HS-5 (cell line): Measurements from ENCODE around the gene MAGED2.
"Not testable (repeated sequence)": the region's sequence is repeated elsewhere in the genome, so short reads cannot be mapped to it uniquely, and the experiment has no call there.

ENCODE experiments used
- DNase-seq: peaks from one replicate; pipeline ENCODE4 v3.0.0-alpha.2; 2012; ENCODE audit warnings: low read depth

Gene MAGED2, protein sequence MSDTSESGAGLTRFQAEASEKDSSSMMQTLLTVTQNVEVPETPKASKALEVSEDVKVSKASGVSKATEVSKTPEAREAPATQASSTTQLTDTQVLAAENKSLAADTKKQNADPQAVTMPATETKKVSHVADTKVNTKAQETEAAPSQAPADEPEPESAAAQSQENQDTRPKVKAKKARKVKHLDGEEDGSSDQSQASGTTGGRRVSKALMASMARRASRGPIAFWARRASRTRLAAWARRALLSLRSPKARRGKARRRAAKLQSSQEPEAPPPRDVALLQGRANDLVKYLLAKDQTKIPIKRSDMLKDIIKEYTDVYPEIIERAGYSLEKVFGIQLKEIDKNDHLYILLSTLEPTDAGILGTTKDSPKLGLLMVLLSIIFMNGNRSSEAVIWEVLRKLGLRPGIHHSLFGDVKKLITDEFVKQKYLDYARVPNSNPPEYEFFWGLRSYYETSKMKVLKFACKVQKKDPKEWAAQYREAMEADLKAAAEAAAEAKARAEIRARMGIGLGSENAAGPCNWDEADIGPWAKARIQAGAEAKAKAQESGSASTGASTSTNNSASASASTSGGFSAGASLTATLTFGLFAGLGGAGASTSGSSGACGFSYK

DNA sequence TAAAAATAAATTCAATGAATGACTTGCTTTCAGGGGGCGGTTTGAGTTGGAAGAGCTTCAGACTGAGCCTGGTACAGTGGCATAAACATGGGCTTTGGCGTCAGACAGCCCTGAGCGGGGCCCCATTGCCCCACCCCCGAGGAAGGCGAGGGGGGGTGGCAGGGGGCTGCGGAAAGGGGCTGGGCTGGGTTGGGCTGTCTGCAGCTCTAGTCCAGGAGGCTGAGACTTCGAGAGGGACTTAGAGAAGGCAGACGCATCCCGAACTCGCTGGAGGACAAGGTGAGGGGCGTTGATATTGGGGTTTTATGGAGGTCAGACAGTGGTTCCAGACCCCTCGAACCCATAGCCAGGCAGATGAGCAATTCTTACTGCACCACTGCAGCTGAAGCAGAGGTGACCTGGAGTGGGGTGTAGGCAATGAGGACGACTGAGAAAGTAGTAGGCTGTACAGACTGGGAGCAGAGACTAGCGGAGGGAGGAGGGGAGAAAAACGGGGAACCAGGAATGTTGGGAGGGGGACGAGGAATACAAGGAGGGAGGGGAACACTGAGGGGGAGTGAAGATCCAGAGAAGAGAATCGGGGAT, at the start of gene MAGED2:
TSS of gene MAGED2 (plus strand) at position 222 of the 585 bp plus-strand sequence. CDS start 1,587 bp downstream, outside the sequence.
- no peak for DNase-seq

DNA sequence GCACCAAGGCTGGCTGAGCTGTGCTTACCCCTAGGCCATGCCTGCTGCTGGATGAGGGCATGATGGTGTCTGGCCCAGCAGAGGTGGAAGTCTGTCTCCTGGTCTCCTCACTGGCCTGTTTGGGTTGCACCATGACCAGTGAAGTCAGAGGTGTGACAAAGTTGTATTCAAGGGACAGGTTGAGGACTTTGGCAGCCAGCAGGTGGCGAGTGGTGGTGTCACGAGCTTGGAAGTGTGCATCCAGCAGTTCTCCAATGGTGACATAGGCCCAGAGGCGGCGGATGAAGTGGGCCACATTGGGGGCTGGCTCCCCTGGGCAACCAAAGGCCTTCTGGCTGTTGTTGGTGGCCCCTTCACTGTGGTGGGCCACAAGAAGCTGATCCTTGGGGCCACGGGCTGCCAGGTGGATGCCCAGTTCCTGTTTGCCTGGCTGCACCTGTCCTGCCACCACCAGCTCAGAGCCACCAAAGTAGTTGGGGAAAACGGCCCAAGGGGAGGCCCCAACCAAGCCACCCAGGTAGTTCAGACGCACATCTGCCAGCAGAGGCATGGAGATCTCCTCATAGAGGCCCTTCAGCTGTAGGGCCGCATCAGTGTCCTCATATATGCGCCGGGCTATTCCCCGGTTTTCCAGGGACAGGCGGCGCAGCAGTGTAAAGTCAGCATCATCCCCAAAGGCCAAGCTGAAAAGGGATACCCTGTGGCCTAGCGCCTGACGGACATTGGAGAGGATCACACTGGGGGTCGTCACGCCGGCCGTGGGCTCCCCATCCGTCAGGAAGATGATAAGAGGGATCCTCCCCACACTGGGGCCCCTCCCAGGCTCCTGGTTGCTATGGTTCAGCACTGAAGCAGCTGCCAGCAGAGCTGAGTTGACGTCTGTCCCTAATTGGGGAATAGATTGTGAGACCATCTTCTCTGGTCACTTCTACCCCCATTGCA, 49.2 kb upstream of the MAGED2 start:
- no peak for DNase-seq

DNA sequence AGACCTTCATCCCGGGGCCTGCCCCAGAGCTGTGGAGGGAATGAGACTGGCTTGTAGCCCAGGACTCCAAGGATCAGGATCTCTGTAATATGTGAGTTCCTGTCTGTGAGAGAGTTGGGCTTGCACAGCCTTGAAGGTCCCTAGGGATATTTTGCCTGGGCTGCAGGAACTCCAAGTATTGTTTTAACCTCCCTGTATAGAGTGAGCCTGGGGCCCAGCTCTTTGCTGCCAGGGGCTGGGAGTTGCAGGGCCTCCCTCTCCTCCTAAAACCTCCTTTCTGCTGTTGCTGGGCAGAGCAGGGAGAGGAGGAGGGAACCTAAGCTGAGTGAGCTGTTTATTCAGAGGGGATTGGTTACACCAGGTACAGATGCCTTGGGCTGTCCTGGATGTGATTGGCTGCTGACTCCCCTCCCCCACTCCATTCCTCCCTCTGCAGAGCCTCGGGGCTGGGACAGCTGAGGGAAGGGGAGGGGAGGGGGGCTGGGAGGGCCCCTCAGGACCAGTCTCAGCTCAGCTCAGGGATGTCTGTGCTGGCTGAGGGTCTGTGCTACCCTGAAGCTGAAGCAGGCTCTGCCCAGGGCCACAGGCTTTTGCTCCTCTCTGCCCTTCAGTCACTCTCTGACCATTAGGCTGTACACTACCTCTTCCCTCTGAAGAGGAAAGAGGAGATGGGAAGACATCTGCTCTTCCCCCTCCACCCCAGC, 33.0 kb upstream of the MAGED2 start:
- not testable (repeated sequence) for DNase-seq

DNA sequence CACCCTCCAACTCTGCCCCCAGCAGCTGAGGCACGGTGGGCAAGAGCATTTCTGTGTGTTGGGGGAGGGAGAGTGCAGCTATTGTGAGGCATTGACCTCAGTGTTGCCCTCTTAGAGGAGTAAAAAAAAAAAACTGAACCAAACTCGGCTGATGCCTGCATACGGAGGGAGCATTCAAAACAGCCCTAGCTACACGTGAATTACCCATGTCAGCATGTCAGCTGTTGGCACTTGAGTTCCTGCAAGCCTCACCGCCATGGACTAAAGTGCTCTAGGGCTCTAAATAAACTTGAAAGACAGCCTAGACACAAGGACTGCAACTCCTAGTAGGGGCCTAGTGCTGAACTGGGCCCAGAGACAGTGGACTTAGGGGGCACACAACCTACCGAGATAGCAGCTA, 31.5 kb upstream of the MAGED2 start:
- no peak for DNase-seq

DNA sequence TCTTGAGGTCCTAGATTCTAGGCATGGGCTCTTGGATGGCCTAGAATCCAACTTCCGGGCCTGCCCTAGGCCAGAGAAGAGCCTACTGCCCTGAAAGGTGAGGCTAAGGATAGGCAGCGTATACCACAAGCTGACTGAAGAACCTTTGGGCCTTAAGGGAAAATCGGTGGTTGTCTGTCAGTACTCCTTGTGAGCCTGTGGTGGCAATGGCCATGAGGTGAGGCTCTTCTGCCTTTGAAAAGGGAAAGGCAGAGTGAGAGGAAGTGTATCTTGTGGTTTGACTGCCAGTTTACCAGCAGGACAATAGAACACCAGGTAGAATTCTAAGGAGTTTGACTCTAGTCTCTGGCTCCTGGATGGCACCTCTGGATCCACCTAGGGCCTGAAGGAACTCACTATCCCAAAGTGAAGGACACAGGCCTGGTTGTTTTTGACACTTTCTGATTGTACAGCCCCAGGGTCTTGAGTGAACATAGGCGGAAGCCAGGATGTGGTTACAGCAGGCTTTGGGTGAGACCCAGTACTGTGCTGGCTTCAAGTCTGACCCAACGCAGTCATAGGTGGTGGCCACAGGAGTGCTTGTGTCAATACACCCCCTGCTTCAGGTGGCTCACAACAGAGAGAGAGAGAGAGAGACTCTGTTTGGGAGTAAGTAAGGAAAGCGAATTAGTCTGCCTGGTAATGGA, 30.4 kb upstream of the MAGED2 start:
- DNase-seq: no peak

DNA sequence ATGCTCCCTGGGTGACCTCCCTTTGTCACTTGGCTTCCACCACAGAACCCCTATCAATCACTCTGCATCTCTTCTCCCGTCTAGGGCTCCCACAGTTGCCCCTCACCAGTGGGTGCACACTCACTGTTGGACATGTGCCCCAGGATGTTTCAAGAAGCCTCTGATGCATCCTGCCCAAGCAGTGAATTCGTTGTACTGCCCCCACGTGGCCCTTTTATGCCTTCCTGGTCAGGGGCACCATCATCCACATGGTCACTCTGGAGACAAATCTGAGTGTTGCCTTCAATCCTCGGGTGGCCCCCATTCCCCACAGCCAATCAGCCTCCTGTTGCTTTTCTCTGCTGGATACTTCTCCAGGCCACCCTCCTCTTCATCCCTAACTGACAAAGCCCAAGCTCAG, 21.6 kb upstream of the MAGED2 start:
- no peak for DNase-seq

DNA sequence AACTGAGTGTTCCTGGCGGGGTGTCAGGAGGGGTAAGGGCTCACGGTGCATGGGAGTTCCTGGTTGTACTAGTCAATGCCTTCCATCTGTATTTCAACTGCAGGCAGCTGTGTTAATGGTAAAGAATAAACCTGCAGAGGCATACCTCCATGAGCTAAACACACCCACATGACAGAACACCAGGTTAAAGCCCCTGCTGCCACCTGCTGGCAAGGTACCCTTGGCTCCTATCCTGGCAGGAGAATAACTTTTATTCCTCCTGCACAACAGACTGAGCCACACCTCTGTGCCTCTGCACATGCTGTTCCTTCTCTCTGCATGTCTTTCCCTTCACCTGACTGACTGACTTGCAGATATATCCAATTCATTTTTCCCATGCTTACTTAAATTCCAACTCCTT, 20.6 kb upstream of the MAGED2 start:
- no peak for DNase-seq

DNA sequence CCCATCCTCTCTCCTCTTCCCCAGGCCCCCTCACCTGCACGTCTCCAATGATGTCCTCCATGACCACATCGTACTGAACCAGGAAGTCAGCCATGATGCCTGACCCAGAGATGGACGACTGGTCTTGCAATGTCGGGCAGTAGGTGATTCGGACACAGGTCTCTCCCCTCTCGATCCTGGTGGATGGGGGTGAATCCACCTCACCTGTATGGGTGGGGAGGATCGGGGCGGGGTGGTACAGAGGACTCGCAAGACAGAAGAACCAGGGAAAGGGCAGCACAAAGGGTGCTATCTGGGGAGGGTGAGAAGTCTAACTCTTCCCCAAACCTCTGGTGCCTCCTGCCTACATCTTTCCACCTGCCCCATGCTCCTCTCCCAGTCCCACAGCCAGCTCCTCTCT, 19.1 kb upstream of the MAGED2 start:
- DNase-seq: no peak

DNA sequence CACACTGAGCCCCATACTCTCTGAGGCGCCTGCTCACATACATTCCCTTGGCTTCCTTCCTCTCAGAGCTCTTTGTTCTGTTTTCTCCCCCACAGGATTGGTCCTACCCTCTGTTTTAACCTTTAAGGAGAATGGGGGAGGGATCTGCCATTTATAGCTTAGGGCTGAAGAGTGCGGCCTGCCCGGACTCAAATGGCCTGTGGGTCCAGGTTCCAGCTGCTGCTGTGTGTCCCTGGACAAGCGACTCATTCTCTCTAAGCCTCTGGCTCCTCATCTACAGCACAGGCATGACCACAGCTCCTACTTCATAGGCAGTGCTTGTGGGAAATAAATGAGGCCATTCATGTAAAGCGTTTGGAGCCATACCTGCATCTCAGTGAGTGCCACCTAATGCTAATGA, 18.1 kb upstream of the MAGED2 start:
- DNase-seq: not testable (repeated sequence)

DNA sequence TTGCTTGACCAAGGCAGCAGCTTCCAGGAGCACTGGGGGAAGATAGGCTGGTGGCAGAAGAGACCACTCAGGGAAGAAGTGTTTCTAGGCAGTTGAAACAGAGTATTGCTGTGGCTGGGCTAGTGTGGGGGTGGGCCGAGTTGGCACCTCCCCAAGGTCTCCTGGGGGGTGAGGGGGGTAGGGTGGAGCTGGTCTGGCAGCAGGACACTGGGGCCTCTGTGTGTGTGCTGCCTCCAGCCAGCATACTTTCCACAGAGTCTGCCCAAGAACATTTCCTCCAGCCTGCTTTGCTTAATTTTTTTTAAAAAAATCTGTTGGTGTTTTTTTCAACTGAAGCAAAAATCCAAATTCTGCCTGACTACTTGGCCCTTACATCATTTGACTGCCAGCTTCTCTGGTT, 13.5 kb upstream of the MAGED2 start:
- no peak for DNase-seq

DNA sequence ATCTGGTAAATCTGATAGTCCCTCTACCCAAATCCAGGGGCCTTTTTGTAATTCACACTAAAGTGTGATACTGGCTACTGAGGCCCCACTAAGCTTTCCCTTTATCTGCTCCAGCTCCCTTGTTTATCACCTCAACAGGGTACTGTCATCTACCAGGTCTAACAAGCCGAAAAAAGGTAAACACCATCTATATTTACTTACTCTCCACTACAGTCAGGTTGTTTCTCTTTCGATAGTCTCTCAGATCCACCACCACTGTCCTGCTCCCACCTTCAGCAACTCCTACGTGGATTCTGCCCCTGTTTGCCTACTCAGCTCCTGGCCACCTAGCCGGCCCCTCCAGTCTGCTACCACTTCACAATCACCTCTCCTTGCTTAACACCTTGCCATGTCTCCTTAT, 12.8 kb upstream of the MAGED2 start:
- no peak for DNase-seq

DNA sequence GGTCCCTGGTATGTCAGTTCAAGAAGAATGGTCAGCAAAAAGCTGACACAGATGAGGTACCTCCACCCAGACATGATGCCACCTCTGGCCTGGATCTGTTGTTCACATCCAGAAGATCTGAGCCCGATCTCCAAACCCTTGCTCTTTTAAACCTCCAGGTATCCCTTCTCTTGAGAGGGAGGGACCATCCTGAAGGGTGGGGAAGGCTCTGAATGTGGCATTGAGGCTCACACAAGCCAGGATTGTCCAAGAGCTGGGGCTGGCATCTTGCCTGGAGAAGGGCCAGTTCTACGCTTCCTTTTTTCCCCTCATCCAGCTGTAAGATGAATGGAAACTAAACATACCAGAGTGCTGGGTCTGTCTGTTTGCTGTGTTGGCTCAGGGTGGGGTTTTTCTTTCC, 9.4 kb upstream of the MAGED2 start, which contains the start of gene ITIH6:
TSS of gene ITIH6 (minus strand) at position 119 of the 400 bp plus-strand sequence. CDS start at position 74, 45 bp downstream.
- DNase-seq: no peak

DNA sequence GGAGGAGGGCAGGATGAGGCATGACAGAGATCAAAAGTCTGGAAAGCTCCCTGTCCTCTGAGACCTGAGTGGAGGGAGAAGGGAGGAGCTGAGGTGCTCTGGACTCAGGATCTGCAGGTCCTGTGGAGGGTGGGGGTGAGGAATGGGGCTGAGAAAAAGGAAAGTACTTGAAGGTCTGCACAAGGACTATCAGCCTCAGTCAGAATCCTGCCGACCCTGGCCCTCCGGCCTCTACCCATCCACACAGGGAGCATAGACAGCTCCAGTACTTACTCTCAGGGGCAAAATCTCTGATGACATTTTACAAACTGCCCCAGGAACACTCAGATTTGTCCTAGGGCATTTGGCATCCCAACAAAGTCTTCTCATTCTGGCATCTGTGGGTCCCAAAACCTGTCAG, 8.5 kb upstream of the MAGED2 start:
- DNase-seq: no peak

DNA sequence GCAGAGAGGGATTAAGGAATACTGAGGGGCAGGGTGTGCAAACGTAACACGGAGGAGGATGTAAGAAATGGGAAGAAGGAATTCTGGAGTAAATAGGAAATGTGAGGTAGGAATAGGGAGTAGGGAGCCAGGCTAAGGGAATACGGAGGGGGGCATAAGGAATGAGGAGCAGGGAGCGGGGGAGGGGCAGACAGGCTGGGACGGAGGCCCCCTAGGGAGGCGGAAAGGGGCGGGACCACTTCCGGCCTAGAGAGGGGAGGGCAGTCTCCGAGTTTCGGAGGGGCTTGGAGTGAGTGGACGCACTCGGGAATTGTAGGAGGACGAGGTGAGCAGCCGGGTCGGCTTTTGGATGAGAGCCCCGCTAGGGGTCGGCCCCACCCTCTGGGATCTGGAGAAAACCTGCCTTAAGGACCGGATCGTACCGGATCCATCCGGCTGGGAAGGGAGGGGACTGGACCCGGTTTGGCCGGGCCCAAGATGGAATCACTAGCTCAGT, 612 bp downstream of the MAGED2 start:
- DNase-seq: no peak

DNA sequence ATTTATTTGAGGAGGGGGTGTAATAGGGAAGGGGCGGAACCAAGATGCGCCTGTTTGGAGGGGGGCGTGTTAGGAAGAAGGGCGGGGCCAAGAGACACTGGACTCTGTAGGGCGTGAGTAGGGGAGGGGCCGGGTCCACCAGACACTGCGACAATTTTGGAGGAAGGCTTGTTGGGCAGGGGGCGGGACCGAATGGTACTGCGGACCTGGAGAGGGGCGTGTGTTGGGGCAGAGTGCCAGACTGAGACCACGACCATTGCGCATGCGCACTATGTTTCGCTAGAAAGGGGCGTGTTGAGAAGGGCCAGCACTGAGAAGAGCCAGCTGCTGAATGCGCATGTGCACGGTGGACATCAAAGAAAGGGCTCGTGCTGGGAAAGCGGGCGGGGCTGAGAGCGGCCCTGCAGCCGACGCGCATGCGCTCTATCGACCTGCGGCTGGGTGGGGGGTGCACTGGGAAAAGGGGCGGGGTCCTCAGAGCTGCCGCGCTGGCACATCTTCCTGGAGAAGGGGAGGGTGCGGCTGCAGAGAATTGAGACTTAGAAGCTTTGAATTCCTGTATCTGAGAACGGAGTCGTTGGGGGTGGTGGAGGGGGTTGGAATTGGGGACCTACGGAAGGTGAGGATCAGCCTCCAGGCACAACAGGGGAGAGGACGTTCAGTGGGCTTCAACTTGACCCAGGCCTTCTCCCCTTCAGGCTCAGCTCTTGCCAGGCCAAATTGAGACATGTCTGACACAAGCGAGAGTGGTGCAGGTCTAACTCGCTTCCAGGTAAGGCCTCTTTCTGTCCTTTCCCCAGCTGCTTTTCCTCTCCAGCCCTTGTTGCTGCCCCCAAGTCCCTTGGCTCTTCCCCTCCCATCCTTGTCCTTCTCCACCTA, 1.3 kb downstream of the MAGED2 start:
- DNase-seq: peak; percentile 75

DNA sequence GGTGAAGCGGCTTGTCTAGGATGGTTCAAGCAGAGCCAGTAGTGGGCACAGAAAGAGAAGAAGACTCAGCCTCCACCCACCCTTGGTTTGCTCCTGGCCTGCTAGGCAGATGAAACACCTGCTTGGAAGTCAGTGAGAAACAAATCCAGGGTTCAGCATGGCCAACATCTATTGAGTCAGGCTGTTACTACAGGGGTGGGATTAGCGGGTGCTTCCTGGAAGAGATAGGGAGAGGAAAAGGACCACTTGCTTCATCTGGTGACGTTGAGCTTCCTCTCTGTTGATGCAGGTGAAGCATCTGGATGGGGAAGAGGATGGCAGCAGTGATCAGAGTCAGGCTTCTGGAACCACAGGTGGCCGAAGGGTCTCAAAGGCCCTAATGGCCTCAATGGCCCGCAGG, 3.0 kb downstream of the MAGED2 start:
- DNase-seq: no peak

DNA sequence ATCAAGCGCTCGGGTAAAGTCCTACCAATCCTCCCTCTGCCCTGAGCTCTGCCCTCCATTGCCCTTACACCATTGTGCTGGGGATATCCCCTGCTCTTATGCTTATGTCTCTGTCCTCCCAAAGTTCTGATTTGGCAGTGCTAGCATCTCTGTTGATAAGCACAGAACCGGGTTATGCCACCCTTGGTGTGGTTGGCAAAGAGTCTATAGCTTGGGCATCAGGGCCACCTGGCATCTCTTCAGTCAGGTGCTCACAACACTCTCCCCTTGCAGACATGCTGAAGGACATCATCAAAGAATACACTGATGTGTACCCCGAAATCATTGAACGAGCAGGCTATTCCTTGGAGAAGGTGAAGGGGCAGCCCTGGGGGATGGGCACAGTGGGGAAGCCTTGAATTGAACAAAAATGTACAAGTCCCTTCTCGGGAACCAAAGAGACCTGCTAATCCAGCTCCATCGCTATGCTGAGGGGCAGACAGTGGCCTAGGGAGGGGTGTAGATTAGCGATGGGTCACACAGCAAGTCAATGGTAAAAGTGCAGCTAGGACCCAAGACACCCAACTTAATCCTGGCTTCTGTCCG, 3.8 kb downstream of the MAGED2 start:
- no peak for DNase-seq

DNA sequence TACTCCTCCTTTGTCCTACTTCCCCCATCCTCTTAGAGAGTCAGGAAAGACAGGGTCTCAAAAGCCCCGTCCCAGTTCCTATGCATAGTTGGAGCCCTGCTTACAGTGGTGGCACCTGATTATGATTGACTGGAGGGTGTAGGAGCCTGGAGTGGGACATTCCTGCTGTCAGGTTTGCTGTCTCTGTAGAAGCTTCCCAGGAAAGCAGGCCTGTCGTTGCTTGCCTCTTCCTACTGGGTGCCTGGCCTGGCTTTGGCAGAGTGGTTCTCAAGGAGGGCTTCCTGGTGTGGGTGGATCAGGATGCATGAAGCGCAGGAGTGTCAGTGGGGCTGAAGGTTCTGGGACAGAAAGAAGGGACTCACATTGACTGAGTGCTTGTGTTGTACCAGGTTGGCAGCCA, 4.8 kb downstream of the MAGED2 start:
- DNase-seq: no peak

DNA sequence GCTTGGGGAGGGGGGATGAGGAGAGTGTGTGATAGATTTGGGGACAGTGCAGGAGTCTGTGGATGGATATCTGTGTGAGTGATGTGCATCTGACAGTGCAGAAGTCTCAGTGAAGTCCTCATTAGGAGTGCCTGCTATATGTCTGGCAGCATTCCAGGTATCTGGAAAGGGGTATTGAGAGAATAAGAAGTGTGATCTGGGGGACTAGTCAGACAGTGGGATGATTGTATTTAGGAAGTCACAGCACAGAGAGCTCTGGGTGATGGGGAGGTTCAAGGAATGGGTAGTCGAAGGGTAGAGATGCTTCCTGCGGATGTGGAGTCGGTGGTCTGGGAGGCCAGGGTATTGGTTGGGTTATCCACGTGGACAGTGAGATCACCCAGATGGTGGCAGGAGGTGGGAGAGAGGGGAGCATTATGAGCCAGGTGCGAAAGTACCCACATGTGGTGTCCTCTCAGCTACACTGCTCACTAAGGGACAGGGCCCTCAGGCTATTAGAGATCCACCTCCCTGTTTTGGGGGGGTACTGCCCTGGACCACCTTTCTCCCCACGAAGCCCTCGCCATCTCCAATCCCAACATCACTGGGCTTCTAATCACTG, 9.8 kb downstream of the MAGED2 start:
- no peak for DNase-seq
